Peyer's patch (tissue), 4 donors: ENCODE results near the gene NDRG4.

ENCODE experiments used
- POLR2A ChIP-seq, 2 donors: fragments of 450-650 bp; IDR thresholded peaks; one replicate each; pipeline ENCODE4 v1.5.1; 2017; ENCODE audit warnings: antibody characterized with exemption in 2 of 2, mild to moderate bottlenecking in 2 of 2, moderate library complexity in 2 of 2
- TF ChIP-seq, protein P1 (sequence below), 6 experiments: fragments of 450-650 bp in 4 of 6; fragments of 200-600 bp in 2 of 6; sonication (generic) in 1 of 6; IDR thresholded peaks; one replicate each; pipeline ENCODE4 v1.5.1; 2017 to 2019; ENCODE audit warnings: antibody characterized with exemption in 6 of 6, mild to moderate bottlenecking in 3 of 6, moderate library complexity in 1 of 6

DNA sequence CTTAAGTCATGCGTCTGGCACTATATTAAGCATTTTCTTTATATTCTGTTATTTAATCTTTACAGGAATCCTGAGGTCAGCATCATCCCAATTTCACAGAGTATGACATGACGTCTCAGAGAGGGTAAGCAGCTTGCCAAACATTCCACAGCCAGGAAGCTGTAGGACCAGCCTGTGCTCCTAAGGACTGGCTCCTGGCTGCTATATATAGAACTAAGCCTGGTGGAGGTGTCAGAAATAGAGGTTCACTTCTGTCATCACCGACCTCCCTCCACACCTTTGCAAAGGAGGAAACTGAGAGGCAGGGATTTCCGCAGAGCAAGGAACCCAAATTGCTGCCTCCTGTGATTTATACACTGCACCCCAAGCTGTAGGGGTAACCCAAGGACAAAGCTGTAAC, 37.9 kb upstream of the NDRG4 start:
- TF ChIP-seq, protein P1, sequence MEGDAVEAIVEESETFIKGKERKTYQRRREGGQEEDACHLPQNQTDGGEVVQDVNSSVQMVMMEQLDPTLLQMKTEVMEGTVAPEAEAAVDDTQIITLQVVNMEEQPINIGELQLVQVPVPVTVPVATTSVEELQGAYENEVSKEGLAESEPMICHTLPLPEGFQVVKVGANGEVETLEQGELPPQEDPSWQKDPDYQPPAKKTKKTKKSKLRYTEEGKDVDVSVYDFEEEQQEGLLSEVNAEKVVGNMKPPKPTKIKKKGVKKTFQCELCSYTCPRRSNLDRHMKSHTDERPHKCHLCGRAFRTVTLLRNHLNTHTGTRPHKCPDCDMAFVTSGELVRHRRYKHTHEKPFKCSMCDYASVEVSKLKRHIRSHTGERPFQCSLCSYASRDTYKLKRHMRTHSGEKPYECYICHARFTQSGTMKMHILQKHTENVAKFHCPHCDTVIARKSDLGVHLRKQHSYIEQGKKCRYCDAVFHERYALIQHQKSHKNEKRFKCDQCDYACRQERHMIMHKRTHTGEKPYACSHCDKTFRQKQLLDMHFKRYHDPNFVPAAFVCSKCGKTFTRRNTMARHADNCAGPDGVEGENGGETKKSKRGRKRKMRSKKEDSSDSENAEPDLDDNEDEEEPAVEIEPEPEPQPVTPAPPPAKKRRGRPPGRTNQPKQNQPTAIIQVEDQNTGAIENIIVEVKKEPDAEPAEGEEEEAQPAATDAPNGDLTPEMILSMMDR (IDR thresholded peaks at IDR 0.05) = no peak
- TF ChIP-seq POLR2A (IDR thresholded peaks at IDR 0.05) = no peak
